Ishikawa (cell line): ENCODE data around the gene REXO5.

Experiments
- CEBPB ChIP-seq: IDR thresholded peaks from 2 replicates; pipeline ENCODE4 v1.6.1; 2012
- CREB1 ChIP-seq: IDR thresholded peaks from 2 replicates; pipeline ENCODE4 v1.6.1; 2012; ENCODE audit warnings: low read depth
- MAX ChIP-seq: IDR thresholded peaks from 2 replicates; pipeline ENCODE4 v1.6.1; 2012
- RAD21 ChIP-seq: IDR thresholded peaks from 2 replicates; pipeline ENCODE4 v1.6.1; 2012; ENCODE audit warnings: low read depth
- REST ChIP-seq: IDR thresholded peaks from 2 replicates; pipeline ENCODE4 v1.6.1; 2012; ENCODE audit warnings: low read depth, mild to moderate bottlenecking
- TAF1 ChIP-seq: IDR thresholded peaks from 2 replicates; pipeline ENCODE4 v1.6.1; 2012; ENCODE audit warnings: low read depth, mild to moderate bottlenecking
- TEAD4 ChIP-seq: IDR thresholded peaks from 2 replicates; pipeline ENCODE4 v1.6.1; 2012
- USF1 ChIP-seq: IDR thresholded peaks from 2 replicates; pipeline ENCODE4 v1.6.1; 2012
- ZBTB7A ChIP-seq: IDR thresholded peaks from 2 replicates; pipeline ENCODE4 v1.6.1; 2012; ENCODE audit warnings: low read depth

- TF ChIP-seq TAF1 (no peak), MAX (no peak), TEAD4 (no peak), REST (no peak), RAD21 (no peak), CREB1 (no peak), ZBTB7A (no peak), CEBPB (no peak), USF1 (no peak)
These were observed 60.5 kb downstream of the REXO5 start for GRCh38 chr16:20866801-20867200.
